Mucosa of gallbladder (tissue), 1 donor: ENCODE measurements around the gene TOP2B. TPM values are rescaled to one million over a fixed set of nuclear protein-coding genes. Genes with fewer than 3 reads are reported as not detected.

Experiments used
- DNase-seq: peaks from one replicate; pipeline ENCODE4 v3.0.0-alpha.2; 2020; ENCODE audit warnings: low spot score
- total RNA-seq: library from RNA; stranded (reverse); gene quantifications from one replicate; pipeline ENCODE4 v1.2.1, GENCODE V29; 2021
- donor health status: DM: no; HTN: no; CAD: no.

Gene TOP2B
- total RNA-seq, 1 donor from 2014 or later = 91.7 TPM

- DNase-seq = no peak
Measured at GRCh38 chr3:25557694-25558093, 107.0 kb downstream of the TOP2B start.

- no peak for DNase-seq
Measured at GRCh38 chr3:25556447-25556846, 108.3 kb downstream of the TOP2B start.

- DNase-seq = no peak
Measured at GRCh38 chr3:25555695-25556437, 108.8 kb downstream of the TOP2B start.

GRCh38 chr3:25554376-25554775 lies 110.3 kb downstream of the TOP2B start:
- no peak for DNase-seq

- no peak for DNase-seq
Measured at GRCh38 chr3:25552251-25552650, 112.5 kb downstream of the TOP2B start.

- DNase-seq = no peak
Measured at GRCh38 chr3:25548836-25549235, 115.9 kb downstream of the TOP2B start.

GRCh38 chr3:25547943-25548674 lies 116.6 kb downstream of the TOP2B start:
- DNase-seq = no peak

Other genes starting within 250 kb of the TOP2B start
- gene RARB, start 236.6 kb downstream of the TOP2B start, total RNA-seq = 12.9 TPM
- gene NGLY1, start 118.5 kb upstream of the TOP2B start, total RNA-seq = 33.3 TPM
- 12.7 TPM for gene OXSM, start 125.2 kb upstream of the TOP2B start, total RNA-seq